WTC11 (cell line): ENCODE results near the gene PLPPR1. TPM values are rescaled to one million over a fixed set of nuclear protein-coding genes. Genes with fewer than 3 reads are reported as not detected.

Source experiments
- ATAC-seq: fragments of 200-7000 bp; cut with Tn5 transposase; 2 replicates; pipeline ENCODE4 v1.10.0; 2021; ENCODE audit warnings: mild to moderate bottlenecking, moderate library complexity
- CTCF ChIA-PET: fragments of 300-600 bp; sonication (Branson Sonifier 250); formaldehyde crosslinking; loops from one replicate; lab custom pipeline; 2021; ENCODE audit warnings: antibody characterized with exemption; lab: Charles Lee
- POLR2A ChIA-PET: fragments of 350-600 bp; sonication (Branson Sonifier 250); formaldehyde crosslinking; loops from one replicate; lab custom pipeline; 2021; ENCODE audit warnings: antibody characterized with exemption; lab: Charles Lee
- DNase-seq: peaks from one replicate; pipeline ENCODE4 v3.0.0; 2021; ENCODE audit warnings: low spot score
- H3K27ac Mint-ChIP-seq: 2 replicates; pipeline ENCODE4 v1.8.0; 2021; ENCODE audit warnings: mixed read lengths
- H3K27me3 Mint-ChIP-seq: 2 replicates; pipeline ENCODE4 v1.8.0; 2021; ENCODE audit warnings: low read depth, mild to moderate bottlenecking, moderate library complexity, mixed read lengths
- H3K36me3 Mint-ChIP-seq: 2 replicates; pipeline ENCODE4 v1.8.0; 2021; ENCODE audit warnings: mixed read lengths
- H3K4me1 Mint-ChIP-seq: 2 replicates; pipeline ENCODE4 v1.8.0; 2022; ENCODE audit warnings: mixed read lengths
- H3K4me3 Mint-ChIP-seq: 2 replicates; pipeline ENCODE4 v1.8.0; 2021; ENCODE audit warnings: mild to moderate bottlenecking, moderate library complexity, mixed read lengths
- H3K9me3 Mint-ChIP-seq: 2 replicates; pipeline ENCODE4 v1.8.0; 2021; ENCODE audit warnings: mixed read lengths
- ATF2 ChIP-seq: sonication (generic); formaldehyde crosslinking; IDR thresholded peaks from 2 replicates; pipeline ENCODE4 v1.8.1; 2022; ENCODE audit warnings: low read depth, missing genetic modification reagents, borderline replicate concordance
- CBFB ChIP-seq: sonication (generic); formaldehyde crosslinking; IDR thresholded peaks from 2 replicates; pipeline ENCODE4 v1.8.1; 2022; ENCODE audit warnings: mild to moderate bottlenecking, low read depth, missing genetic modification reagents
- CREM ChIP-seq: sonication (generic); formaldehyde crosslinking; IDR thresholded peaks from 2 replicates; pipeline ENCODE4 v1.8.1; 2022; ENCODE audit warnings: mild to moderate bottlenecking, missing genetic modification reagents, moderate library complexity
- CTCF ChIP-seq: fragments of 200-600 bp; IDR thresholded peaks from 2 replicates; pipeline ENCODE4 v1.8.0; 2022; ENCODE audit warnings: antibody characterized with exemption
- ELF4 ChIP-seq: sonication (generic); formaldehyde crosslinking; IDR thresholded peaks from 2 replicates; pipeline ENCODE4 v1.8.1; 2022; ENCODE audit warnings: low read depth, mild to moderate bottlenecking, moderate library complexity, missing genetic modification reagents
- ESRRA ChIP-seq: sonication (generic); formaldehyde crosslinking; IDR thresholded peaks from 2 replicates; pipeline ENCODE4 v1.8.1; 2022; ENCODE audit warnings: mild to moderate bottlenecking, missing genetic modification reagents, borderline replicate concordance
- FOXP1 ChIP-seq: sonication (generic); formaldehyde crosslinking; IDR thresholded peaks from 2 replicates; pipeline ENCODE4 v1.8.0; 2022; ENCODE audit warnings: missing genetic modification reagents, mild to moderate bottlenecking, moderate library complexity, borderline replicate concordance
- GABPB1 ChIP-seq: sonication (generic); formaldehyde crosslinking; IDR thresholded peaks from 2 replicates; pipeline ENCODE4 v1.8.1; 2023; ENCODE audit warnings: mild to moderate bottlenecking, missing genetic modification reagents
- GRHL2 ChIP-seq: fragments of 250-450 bp; sonication (Bioruptor Pico); IDR thresholded peaks from 2 replicates; pipeline ENCODE4 v1.8.0; 2022; ENCODE audit warnings: mild to moderate bottlenecking, moderate library complexity; ENCODE audit not compliant: insufficient replicate concordance, severe bottlenecking
- HMGXB4 ChIP-seq: sonication (generic); formaldehyde crosslinking; IDR thresholded peaks from 2 replicates; pipeline ENCODE4 v1.8.1; 2023; ENCODE audit warnings: mild to moderate bottlenecking, moderate library complexity, missing genetic modification reagents
- IRF1 ChIP-seq: sonication (generic); formaldehyde crosslinking; IDR thresholded peaks from 2 replicates; pipeline ENCODE4 v1.8.0; 2023; ENCODE audit warnings: missing genetic modification reagents
- JAZF1 ChIP-seq: fragments of 250-450 bp; sonication (Bioruptor Pico); IDR thresholded peaks from 2 replicates; pipeline ENCODE4 v1.9.0; 2021; ENCODE audit warnings: moderate library complexity, mild to moderate bottlenecking, inconsistent platforms
- NR1H2 ChIP-seq: sonication (generic); formaldehyde crosslinking; IDR thresholded peaks from 2 replicates; pipeline ENCODE4 v1.9.0; 2021; ENCODE audit warnings: mild to moderate bottlenecking, moderate library complexity, missing genetic modification reagents
- OVOL2 ChIP-seq: fragments of 250-450 bp; sonication (Bioruptor Pico); IDR thresholded peaks from 2 replicates; pipeline ENCODE4 v1.9.0; 2021; ENCODE audit warnings: mild to moderate bottlenecking, borderline replicate concordance
- SMAD4 ChIP-seq: sonication (generic); formaldehyde crosslinking; IDR thresholded peaks from 2 replicates; pipeline ENCODE4 v1.8.0; 2022; ENCODE audit warnings: mild to moderate bottlenecking, missing genetic modification reagents
- STAT6 ChIP-seq: sonication (generic); formaldehyde crosslinking; conservative IDR thresholded peaks from 2 replicates; pipeline ENCODE4 v1.8.1; 2023; ENCODE audit warnings: mild to moderate bottlenecking, low read depth, missing genetic modification reagents, moderate library complexity
- ZBTB43 ChIP-seq: sonication (generic); formaldehyde crosslinking; IDR thresholded peaks from 2 replicates; pipeline ENCODE4 v1.8.1; 2023; ENCODE audit warnings: mild to moderate bottlenecking, missing genetic modification reagents
- ZNF232 ChIP-seq: sonication (generic); formaldehyde crosslinking; IDR thresholded peaks from 2 replicates; pipeline ENCODE4 v1.8.0; 2022; ENCODE audit warnings: mild to moderate bottlenecking, missing genetic modification reagents
- ZNF671 ChIP-seq: fragments of 250-450 bp; sonication (Bioruptor Pico); IDR thresholded peaks from 2 replicates; pipeline ENCODE4 v1.8.0; 2021; ENCODE audit warnings: mild to moderate bottlenecking
- total RNA-seq: library from RNA; stranded (reverse); gene quantifications from 3 replicates; pipeline ENCODE4 v1.2.3, GENCODE V29; 2021

PLPPR1 gene
- total RNA-seq, 1 experiment from 2014 or later = 1.5 TPM

- Mint-ChIP-seq H3K36me3 (no peaks in the 10 kb centered on the region), H3K27ac (no peak overlapping the region), H3K4me3 (no peak overlapping the region), H3K4me1 (peaks cover 16% of the 10 kb centered on the region), H3K27me3 (no peaks in the 10 kb centered on the region), H3K9me3 (peaks cover 5% of the 10 kb centered on the region)
- ATAC-seq (no peak), DNase-seq (no peak)
- TF ChIP-seq FOXP1 (CRISPR knock-in tag) (no peak), GABPB1 (CRISPR knock-in tag) (no peak), OVOL2 (CRISPR knock-in tag) (no peak), JAZF1 (no peak), CREM (CRISPR knock-in tag) (no peak), CTCF (no peak)
- ChIA-PET POLR2A (no interaction called here), CTCF (interaction anchor here (2.5 kb wide), 1 partner anchor 49 kb away, joined by 14 read pairs; no protein-coding TSS in a partner anchor)
These were observed 139.1 kb downstream of the PLPPR1 start for GRCh38 chr9:101167490-101168134.

- H3K4me1 Mint-ChIP-seq = peaks cover 6% of the 10 kb centered on the region
- CTCF ChIA-PET = no interaction called here
These were observed 144.1 kb downstream of the PLPPR1 start for GRCh38 chr9:101172616-101173015.

More at GRCh38 chr9:101172616-101173015, 144.1 kb downstream of the PLPPR1 start:
- no peak for DNase-seq
- H3K27ac Mint-ChIP-seq = no peak overlapping the region
- no peak for ATAC-seq
- no peaks in the 10 kb centered on the region for H3K36me3 Mint-ChIP-seq
- H3K4me3 Mint-ChIP-seq = no peak overlapping the region
- peaks cover 9% of the 10 kb centered on the region for H3K9me3 Mint-ChIP-seq
- no peaks in the 10 kb centered on the region for H3K27me3 Mint-ChIP-seq
- POLR2A ChIA-PET = no interaction called here
- no peak for TF ChIP-seq ZNF232 (CRISPR knock-in tag)
- no peak for TF ChIP-seq NR1H2 (CRISPR knock-in tag)
- no peak for TF ChIP-seq ATF2 (CRISPR knock-in tag)
- no peak for TF ChIP-seq SMAD4 (CRISPR knock-in tag)
- no peak for TF ChIP-seq GABPB1 (CRISPR knock-in tag)
- no peak for TF ChIP-seq ELF4
- no peak for TF ChIP-seq HMGXB4 (CRISPR knock-in tag)
- no peak for TF ChIP-seq ZNF671 (CRISPR knock-in tag)
- no peak for TF ChIP-seq GRHL2
- no peak for TF ChIP-seq ESRRA (CRISPR knock-in tag)
- TF ChIP-seq ZBTB43 (CRISPR knock-in tag) = no peak
- TF ChIP-seq CBFB = no peak
- no peak for TF ChIP-seq STAT6 (CRISPR knock-in tag)
- TF ChIP-seq IRF1 (CRISPR knock-in tag) = no peak
